ENCODE data around the gene ATXN7L1. TPM values are rescaled to one million over a fixed set of nuclear protein-coding genes. Genes with fewer than 3 reads are reported as not detected.

Gene ATXN7L1
- total RNA-seq, 1 donor from 2014 or later: 2.4 TPM

- H3K36me3 ChIP-seq (ENCODE audit: control insufficient read depth, insufficient read depth, low read length): no peaks in the 10 kb centered on the region
- TF ChIP-seq, protein P1, sequence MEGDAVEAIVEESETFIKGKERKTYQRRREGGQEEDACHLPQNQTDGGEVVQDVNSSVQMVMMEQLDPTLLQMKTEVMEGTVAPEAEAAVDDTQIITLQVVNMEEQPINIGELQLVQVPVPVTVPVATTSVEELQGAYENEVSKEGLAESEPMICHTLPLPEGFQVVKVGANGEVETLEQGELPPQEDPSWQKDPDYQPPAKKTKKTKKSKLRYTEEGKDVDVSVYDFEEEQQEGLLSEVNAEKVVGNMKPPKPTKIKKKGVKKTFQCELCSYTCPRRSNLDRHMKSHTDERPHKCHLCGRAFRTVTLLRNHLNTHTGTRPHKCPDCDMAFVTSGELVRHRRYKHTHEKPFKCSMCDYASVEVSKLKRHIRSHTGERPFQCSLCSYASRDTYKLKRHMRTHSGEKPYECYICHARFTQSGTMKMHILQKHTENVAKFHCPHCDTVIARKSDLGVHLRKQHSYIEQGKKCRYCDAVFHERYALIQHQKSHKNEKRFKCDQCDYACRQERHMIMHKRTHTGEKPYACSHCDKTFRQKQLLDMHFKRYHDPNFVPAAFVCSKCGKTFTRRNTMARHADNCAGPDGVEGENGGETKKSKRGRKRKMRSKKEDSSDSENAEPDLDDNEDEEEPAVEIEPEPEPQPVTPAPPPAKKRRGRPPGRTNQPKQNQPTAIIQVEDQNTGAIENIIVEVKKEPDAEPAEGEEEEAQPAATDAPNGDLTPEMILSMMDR (IDR thresholded peaks at IDR 0.05; ENCODE audit: insufficient read depth, low read length, severe bottlenecking): no peak
- H3K27me3 ChIP-seq (ENCODE audit: control insufficient read depth, insufficient read depth, low read length): no peaks in the 10 kb centered on the region
- H3K4me3 ChIP-seq (ENCODE audit: low read depth, low read length): no peak overlapping the region
- DNase-seq (ENCODE audit: low read depth): no peak
- FAIRE-seq: no peak
Measured at GRCh38 chr7:105862770-105863169, 13.6 kb downstream of the ATXN7L1 start.

- Histone ChIP-seq H3K27me3 (ENCODE audit: control insufficient read depth, insufficient read depth, low read length) (no peaks in the 10 kb centered on the region), H3K4me3 (ENCODE audit: low read depth, low read length) (no peak overlapping the region), H3K36me3 (ENCODE audit: control insufficient read depth, insufficient read depth, low read length) (no peaks in the 10 kb centered on the region)
- no peak for DNase-seq (ENCODE audit: low read depth)
- FAIRE-seq: no peak
- TF ChIP-seq, protein P1 (IDR thresholded peaks at IDR 0.05; ENCODE audit: insufficient read depth, low read length, severe bottlenecking): no peak
Measured at GRCh38 chr7:105862276-105862675, 14.1 kb downstream of the ATXN7L1 start.

DNA sequence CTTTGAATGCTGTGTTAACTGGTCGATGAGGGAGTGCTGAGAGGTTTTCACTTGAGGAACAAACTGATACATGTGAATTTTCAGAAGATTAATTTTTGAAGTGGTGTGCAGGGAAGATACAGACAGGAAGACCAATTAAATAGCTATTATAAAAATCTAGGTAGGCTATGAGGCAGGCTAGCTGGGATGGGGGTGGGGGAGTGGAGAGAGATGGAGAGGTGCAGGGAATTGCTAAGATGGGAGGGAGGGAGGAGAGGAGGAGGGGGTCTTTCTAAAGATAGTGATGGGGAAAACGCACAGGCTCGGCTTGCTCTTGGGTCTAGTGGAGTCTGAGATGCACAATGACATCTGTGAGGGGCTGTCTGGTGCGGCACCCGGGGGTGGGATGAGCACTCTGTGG is 15.2 kb downstream of the ATXN7L1 start:
- no peak overlapping the region for H3K4me3 ChIP-seq (ENCODE audit: low read depth, low read length)
- H3K27me3 ChIP-seq (ENCODE audit: control insufficient read depth, insufficient read depth, low read length): no peaks in the 10 kb centered on the region
- TF ChIP-seq, protein P1 (IDR thresholded peaks at IDR 0.05; ENCODE audit: insufficient read depth, low read length, severe bottlenecking): no peak
- DNase-seq (ENCODE audit: low read depth) (no peak), FAIRE-seq (no peak)
- no peaks in the 10 kb centered on the region for H3K36me3 ChIP-seq (ENCODE audit: control insufficient read depth, insufficient read depth, low read length)

DNA sequence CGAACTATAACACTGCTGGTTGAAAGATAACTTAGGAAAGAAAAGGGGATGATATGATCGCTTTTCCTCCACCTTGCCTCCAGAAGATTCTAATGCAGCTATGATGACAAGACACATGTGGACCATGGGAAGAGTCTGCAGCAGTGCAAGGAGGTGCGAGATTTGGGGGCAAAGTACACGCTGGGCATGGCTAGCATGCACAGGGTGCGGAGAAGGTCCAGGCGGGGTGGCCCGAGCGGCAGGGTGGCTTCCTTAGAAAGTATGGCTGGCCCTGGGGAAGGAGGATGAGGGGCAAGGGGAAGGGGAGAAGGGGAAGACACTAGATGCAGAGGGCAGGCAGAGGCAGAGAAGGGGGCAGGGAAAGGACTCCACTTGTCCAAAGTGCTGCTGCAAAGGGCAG is 15.6 kb downstream of the ATXN7L1 start:
- Histone ChIP-seq H3K36me3 (ENCODE audit: control insufficient read depth, insufficient read depth, low read length) (no peaks in the 10 kb centered on the region), H3K27me3 (ENCODE audit: control insufficient read depth, insufficient read depth, low read length) (no peaks in the 10 kb centered on the region), H3K4me3 (ENCODE audit: low read depth, low read length) (no peak overlapping the region)
- TF ChIP-seq, protein P1 (IDR thresholded peaks at IDR 0.05; ENCODE audit: insufficient read depth, low read length, severe bottlenecking): no peak
- no peak for DNase-seq (ENCODE audit: low read depth)
- FAIRE-seq: no peak

DNA sequence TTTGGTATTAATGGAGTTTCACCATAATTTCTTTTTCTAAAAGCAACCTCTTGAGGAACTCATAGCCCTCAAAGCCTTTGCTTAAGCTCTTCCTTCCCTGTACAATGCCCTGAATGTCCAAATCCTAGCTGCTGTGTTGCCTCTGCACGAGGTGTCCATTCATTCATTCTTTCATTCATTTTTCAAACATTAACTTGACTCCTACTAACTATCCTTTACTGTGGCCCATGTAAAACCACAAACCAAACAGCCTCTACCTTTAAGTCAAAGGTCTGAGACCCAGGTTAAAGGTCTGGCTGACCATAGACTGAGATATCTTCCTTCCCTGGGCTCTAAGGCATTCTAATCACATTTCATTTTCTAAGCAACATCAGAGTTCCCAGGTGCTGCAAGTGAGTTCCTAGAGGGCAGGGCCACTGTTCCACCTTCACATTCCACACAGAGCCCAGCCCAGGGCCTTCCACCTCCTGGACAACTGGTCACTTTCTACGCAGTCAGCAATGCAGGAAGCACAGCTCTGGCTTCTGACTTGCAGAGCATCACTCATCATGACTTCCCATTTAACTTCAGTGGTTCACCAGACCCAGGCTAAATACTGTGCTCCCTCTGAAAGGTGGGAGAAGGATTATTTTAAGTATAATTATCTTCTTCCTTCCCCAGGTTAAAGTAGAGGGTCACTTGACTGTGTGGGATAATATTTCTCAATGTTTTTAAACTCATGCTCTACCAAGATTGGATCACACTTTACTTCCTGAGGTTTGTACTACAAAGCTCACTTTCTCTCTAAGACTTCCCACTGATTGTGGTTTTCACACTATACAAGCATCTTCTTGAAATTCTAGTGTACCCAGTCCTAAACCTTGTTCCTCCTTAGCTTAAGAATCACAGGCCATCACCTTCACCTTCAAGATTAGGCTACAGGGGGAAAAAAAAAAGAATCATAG is 19.1 kb downstream of the ATXN7L1 start:
- no peaks in the 10 kb centered on the region for H3K36me3 ChIP-seq (ENCODE audit: control insufficient read depth, insufficient read depth, low read length)
- FAIRE-seq (no peak), DNase-seq (ENCODE audit: low read depth) (no peak)
- TF ChIP-seq, protein P1 (IDR thresholded peaks at IDR 0.05; ENCODE audit: insufficient read depth, low read length, severe bottlenecking): no peak
- no peaks in the 10 kb centered on the region for H3K27me3 ChIP-seq (ENCODE audit: control insufficient read depth, insufficient read depth, low read length)
- no peak overlapping the region for H3K4me3 ChIP-seq (ENCODE audit: low read depth, low read length)
